CD4-positive, alpha-beta T cell treated with Interleukin-4 for 1 hour (primary cell): ENCODE results near the gene LHB.

Source experiments
- DNase-seq, 2 donors: peaks; one replicate each; pipeline ENCODE4 v3.0.0-alpha.2; 2020 to 2022

Gene LHB

GRCh38 chr19:49009828-49010227 lies 7.1 kb downstream of the LHB start:
- no peak for DNase-seq

GRCh38 chr19:49006905-49007304 lies 10.0 kb downstream of the LHB start:
- no peak for DNase-seq

- no peak for DNase-seq
These were observed 11.8 kb downstream of the LHB start for GRCh38 chr19:49004964-49005614.

GRCh38 chr19:49004133-49004532 lies 12.8 kb downstream of the LHB start:
- DNase-seq, result no peak

GRCh38 chr19:48999481-49000325 lies 17.2 kb downstream of the LHB start:
- peak; percentile 67 to 78 for DNase-seq

- peak; percentile 39 to 50 for DNase-seq
These were observed 18.9 kb downstream of the LHB start for GRCh38 chr19:48997972-48998371.

- no peak for DNase-seq
These were observed 22.9 kb downstream of the LHB start for GRCh38 chr19:48994035-48994386.

GRCh38 chr19:48993175-48994034 lies 23.5 kb downstream of the LHB start, which contains the start of the genes GYS1 and RUVBL2:
GYS1 (minus strand) TSS chr19:48993309; CDS start chr19:48993112, 197 bp downstream.
RUVBL2 (plus strand) TSS chr19:48993887; CDS start chr19:48993912, 25 bp downstream.
- DNase-seq, result peak; percentile 99 to 100

- no peak for DNase-seq
These were observed 24.2 kb downstream of the LHB start for GRCh38 chr19:48992581-48993174.

- DNase-seq, result peak in 1 of 2 donors; percentile 36
These were observed 24.9 kb downstream of the LHB start for GRCh38 chr19:48991873-48992580.

GRCh38 chr19:48991011-48991609 lies 25.8 kb downstream of the LHB start:
- DNase-seq, result no peak

GRCh38 chr19:48990400-48990799 lies 26.5 kb downstream of the LHB start:
- no peak for DNase-seq

GRCh38 chr19:48989701-48990291 lies 27.1 kb downstream of the LHB start:
- DNase-seq, result no peak

- no peak for DNase-seq
These were observed 28.0 kb downstream of the LHB start for GRCh38 chr19:48988860-48989259.

- no peak for DNase-seq
These were observed 28.6 kb downstream of the LHB start for GRCh38 chr19:48988286-48988685.

GRCh38 chr19:48987323-48987722 lies 29.6 kb downstream of the LHB start:
- DNase-seq, result no peak

- no peak for DNase-seq
These were observed 30.7 kb downstream of the LHB start for GRCh38 chr19:48986211-48986610.

GRCh38 chr19:48985711-48986110 lies 31.2 kb downstream of the LHB start:
- no peak for DNase-seq

GRCh38 chr19:48982280-48982679 lies 34.6 kb downstream of the LHB start:
- DNase-seq, result no peak

- no peak for DNase-seq
These were observed 39.8 kb downstream of the LHB start for GRCh38 chr19:48977061-48977460.
